HepG2 (cell line): Measurements from ENCODE around the gene SLC11A1. TPM values are rescaled to one million over a fixed set of nuclear protein-coding genes. Genes with fewer than 3 reads are reported as not detected.

Source experiments
- GABPA ChIP-seq, 2 experiments: IDR thresholded peaks; 2 replicates each; pipeline ENCODE4 v1.6.1; 2011 to 2016; ENCODE audit warnings: low read depth in 2 of 2, low read length in 1 of 2, missing biosample characterization in 1 of 2, missing genetic modification characterization in 1 of 2
- HOXA5 ChIP-seq: sonication (generic); formaldehyde crosslinking; IDR thresholded peaks from 2 replicates; pipeline ENCODE4 v1.4.0; 2020; ENCODE audit warnings: missing genetic modification reagents
- ISX ChIP-seq: sonication (generic); formaldehyde crosslinking; conservative IDR thresholded peaks from 2 replicates; pipeline ENCODE4 v1.5.0; 2020; ENCODE audit warnings: missing genetic modification reagents
- KAT8 ChIP-seq: IDR thresholded peaks from 2 replicates; pipeline ENCODE4 v1.6.1; 2016; ENCODE audit warnings: missing genetic modification reagents, missing compliant biosample characterization
- MYNN ChIP-seq: sonication (generic); formaldehyde crosslinking; IDR thresholded peaks from 2 replicates; pipeline ENCODE4 v1.4.0; 2020; ENCODE audit warnings: mild to moderate bottlenecking, low read depth, missing genetic modification reagents
- NCOA2 ChIP-seq: sonication (generic); formaldehyde crosslinking; IDR thresholded peaks from 2 replicates; pipeline ENCODE4 v1.8.0; 2022; ENCODE audit warnings: inconsistent platforms
- POLR2G ChIP-seq: fragments of 200-400 bp; formaldehyde crosslinking; IDR thresholded peaks from 2 replicates; pipeline ENCODE4 v1.6.1; 2018; ENCODE audit warnings: mild to moderate bottlenecking, low read depth, low read length, moderate library complexity
- SRSF1 ChIP-seq: fragments of 200-400 bp; formaldehyde crosslinking; optimal IDR thresholded peaks from 2 replicates; pipeline ENCODE3; 2017; ENCODE audit warnings: mild to moderate bottlenecking, low read depth, low read length, moderate library complexity
- THYN1 ChIP-seq: sonication (generic); formaldehyde crosslinking; IDR thresholded peaks from 2 replicates; pipeline ENCODE4 v1.8.1; 2023; ENCODE audit warnings: low read depth, mild to moderate bottlenecking, moderate library complexity, missing genetic modification reagents, borderline replicate concordance
- ZKSCAN8 ChIP-seq: IDR thresholded peaks from 2 replicates; pipeline ENCODE4 v1.6.1; 2016; ENCODE audit warnings: borderline replicate concordance, missing genetic modification reagents, missing compliant biosample characterization
- ZNF17 ChIP-seq: sonication (generic); formaldehyde crosslinking; IDR thresholded peaks from 2 replicates; pipeline ENCODE4 v1.5.0; 2020; ENCODE audit warnings: mild to moderate bottlenecking, missing genetic modification reagents
- ZNF232 ChIP-seq: sonication (generic); formaldehyde crosslinking; IDR thresholded peaks from 2 replicates; pipeline ENCODE4 v1.4.0; 2020; ENCODE audit warnings: missing genetic modification reagents, borderline replicate concordance
- ZNF782 ChIP-seq: sonication (generic); formaldehyde crosslinking; IDR thresholded peaks from 2 replicates; pipeline ENCODE4 v1.4.0; 2020; ENCODE audit warnings: missing genetic modification reagents, mild to moderate bottlenecking, borderline replicate concordance
- polyA plus RNA-seq, 8 experiments: library from polyadenylated mRNA; depleted of rRNA in 3 of 8; stranded (reverse) in 7 of 8; unstranded in 1 of 8; fragments of >200 nt; fragmentation: Illumina TruSeq in 4 of 8; extraction: Trizol in 4 of 8; gene quantifications; 2 replicates each; pipeline versions ENCODE4 v1.2.1 to v1.2.3, GENCODE V29; 2011 to 2016; ENCODE audit warnings: low read depth in 4 of 8, missing spikeins in 1 of 8, mixed read lengths in 1 of 8; ENCODE audit not compliant: insufficient read depth in 1 of 8
- total RNA-seq, 5 experiments: library from RNA; depleted of rRNA; stranded (reverse); fragments of >200 nt; fragmentation: Illumina TruSeq; extraction: Trizol; gene quantifications; 2 replicates each; pipeline ENCODE4 v1.2.3, GENCODE V29; 2016; ENCODE audit warnings: low read depth in 1 of 5
- TF ChIP-seq, protein P1 (sequence below): sonication (generic); formaldehyde crosslinking; IDR thresholded peaks from 2 replicates; pipeline ENCODE4 v1.9.0; 2021; ENCODE audit warnings: mild to moderate bottlenecking, missing genetic modification reagents
- TF ChIP-seq, protein P2 (sequence below): sonication (generic); formaldehyde crosslinking; IDR thresholded peaks from 2 replicates; pipeline ENCODE4 v1.4.0; 2020; ENCODE audit warnings: missing genetic modification reagents
- TF ChIP-seq, protein P3 (sequence below): sonication (generic); formaldehyde crosslinking; IDR thresholded peaks from 2 replicates; pipeline ENCODE4 v1.4.0; 2020; ENCODE audit warnings: missing genetic modification reagents; ENCODE audit errors: not compliant biosample characterization
- TF ChIP-seq, protein P4 (sequence below): sonication (generic); formaldehyde crosslinking; IDR thresholded peaks from 2 replicates; pipeline ENCODE4 v1.4.0; 2020; ENCODE audit warnings: mild to moderate bottlenecking, missing genetic modification reagents

Gene SLC11A1
- total and polyA plus RNA-seq, 2 of the 13 experiments (the other 11 are each of a cell fraction or from before 2014, with no cell fraction given) = 0.33 to 2.3 TPM

DNA sequence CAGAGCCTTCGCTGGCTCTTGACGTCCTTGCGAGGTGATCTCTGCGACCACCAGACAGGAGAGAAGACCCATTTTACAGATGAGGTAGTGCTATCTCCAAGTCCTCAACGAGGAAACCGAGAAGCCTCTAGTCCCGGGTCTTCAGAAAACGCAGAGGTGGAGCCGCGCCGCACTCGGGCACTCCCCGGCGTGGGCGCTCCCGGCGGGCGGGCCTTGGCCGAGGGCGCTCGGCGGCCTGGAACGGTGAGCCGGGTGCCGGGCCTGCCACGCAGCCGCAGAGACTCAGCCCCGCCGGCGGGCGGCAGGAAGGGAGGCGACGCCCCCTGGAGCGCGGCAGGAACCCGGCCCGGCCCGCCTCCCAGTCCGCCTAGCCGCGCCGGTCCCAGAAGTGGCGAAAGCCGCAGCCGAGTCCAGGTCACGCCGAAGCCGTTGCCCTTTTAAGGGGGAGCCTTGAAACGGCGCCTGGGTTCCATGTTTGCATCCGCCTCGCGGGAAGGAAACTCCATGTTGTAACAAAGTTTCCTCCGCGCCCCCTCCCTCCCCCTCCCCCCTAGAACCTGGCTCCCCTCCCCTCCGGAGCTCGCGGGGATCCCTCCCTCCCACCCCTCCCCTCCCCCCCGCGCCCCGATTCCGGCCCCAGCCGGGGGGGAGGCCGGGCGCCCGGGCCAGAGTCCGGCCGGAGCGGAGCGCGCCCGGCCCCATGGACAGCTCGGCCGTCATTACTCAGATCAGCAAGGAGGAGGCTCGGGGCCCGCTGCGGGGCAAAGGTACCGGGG is 17.5 kb downstream of the SLC11A1 start, which contains the start of gene CTDSP1 (continued):
- TF ChIP-seq, protein P1, sequence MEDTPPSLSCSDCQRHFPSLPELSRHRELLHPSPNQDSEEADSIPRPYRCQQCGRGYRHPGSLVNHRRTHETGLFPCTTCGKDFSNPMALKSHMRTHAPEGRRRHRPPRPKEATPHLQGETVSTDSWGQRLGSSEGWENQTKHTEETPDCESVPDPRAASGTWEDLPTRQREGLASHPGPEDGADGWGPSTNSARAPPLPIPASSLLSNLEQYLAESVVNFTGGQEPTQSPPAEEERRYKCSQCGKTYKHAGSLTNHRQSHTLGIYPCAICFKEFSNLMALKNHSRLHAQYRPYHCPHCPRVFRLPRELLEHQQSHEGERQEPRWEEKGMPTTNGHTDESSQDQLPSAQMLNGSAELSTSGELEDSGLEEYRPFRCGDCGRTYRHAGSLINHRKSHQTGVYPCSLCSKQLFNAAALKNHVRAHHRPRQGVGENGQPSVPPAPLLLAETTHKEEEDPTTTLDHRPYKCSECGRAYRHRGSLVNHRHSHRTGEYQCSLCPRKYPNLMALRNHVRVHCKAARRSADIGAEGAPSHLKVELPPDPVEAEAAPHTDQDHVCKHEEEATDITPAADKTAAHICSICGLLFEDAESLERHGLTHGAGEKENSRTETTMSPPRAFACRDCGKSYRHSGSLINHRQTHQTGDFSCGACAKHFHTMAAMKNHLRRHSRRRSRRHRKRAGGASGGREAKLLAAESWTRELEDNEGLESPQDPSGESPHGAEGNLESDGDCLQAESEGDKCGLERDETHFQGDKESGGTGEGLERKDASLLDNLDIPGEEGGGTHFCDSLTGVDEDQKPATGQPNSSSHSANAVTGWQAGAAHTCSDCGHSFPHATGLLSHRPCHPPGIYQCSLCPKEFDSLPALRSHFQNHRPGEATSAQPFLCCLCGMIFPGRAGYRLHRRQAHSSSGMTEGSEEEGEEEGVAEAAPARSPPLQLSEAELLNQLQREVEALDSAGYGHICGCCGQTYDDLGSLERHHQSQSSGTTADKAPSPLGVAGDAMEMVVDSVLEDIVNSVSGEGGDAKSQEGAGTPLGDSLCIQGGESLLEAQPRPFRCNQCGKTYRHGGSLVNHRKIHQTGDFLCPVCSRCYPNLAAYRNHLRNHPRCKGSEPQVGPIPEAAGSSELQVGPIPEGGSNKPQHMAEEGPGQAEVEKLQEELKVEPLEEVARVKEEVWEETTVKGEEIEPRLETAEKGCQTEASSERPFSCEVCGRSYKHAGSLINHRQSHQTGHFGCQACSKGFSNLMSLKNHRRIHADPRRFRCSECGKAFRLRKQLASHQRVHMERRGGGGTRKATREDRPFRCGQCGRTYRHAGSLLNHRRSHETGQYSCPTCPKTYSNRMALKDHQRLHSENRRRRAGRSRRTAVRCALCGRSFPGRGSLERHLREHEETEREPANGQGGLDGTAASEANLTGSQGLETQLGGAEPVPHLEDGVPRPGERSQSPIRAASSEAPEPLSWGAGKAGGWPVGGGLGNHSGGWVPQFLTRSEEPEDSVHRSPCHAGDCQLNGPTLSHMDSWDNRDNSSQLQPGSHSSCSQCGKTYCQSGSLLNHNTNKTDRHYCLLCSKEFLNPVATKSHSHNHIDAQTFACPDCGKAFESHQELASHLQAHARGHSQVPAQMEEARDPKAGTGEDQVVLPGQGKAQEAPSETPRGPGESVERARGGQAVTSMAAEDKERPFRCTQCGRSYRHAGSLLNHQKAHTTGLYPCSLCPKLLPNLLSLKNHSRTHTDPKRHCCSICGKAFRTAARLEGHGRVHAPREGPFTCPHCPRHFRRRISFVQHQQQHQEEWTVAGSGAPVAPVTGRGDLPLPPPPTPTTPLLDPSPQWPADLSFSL = no peak
- no peak for TF ChIP-seq ZKSCAN8
- no peak for TF ChIP-seq ZNF17 (CRISPR knock-in tag)
- TF ChIP-seq, protein P2, sequence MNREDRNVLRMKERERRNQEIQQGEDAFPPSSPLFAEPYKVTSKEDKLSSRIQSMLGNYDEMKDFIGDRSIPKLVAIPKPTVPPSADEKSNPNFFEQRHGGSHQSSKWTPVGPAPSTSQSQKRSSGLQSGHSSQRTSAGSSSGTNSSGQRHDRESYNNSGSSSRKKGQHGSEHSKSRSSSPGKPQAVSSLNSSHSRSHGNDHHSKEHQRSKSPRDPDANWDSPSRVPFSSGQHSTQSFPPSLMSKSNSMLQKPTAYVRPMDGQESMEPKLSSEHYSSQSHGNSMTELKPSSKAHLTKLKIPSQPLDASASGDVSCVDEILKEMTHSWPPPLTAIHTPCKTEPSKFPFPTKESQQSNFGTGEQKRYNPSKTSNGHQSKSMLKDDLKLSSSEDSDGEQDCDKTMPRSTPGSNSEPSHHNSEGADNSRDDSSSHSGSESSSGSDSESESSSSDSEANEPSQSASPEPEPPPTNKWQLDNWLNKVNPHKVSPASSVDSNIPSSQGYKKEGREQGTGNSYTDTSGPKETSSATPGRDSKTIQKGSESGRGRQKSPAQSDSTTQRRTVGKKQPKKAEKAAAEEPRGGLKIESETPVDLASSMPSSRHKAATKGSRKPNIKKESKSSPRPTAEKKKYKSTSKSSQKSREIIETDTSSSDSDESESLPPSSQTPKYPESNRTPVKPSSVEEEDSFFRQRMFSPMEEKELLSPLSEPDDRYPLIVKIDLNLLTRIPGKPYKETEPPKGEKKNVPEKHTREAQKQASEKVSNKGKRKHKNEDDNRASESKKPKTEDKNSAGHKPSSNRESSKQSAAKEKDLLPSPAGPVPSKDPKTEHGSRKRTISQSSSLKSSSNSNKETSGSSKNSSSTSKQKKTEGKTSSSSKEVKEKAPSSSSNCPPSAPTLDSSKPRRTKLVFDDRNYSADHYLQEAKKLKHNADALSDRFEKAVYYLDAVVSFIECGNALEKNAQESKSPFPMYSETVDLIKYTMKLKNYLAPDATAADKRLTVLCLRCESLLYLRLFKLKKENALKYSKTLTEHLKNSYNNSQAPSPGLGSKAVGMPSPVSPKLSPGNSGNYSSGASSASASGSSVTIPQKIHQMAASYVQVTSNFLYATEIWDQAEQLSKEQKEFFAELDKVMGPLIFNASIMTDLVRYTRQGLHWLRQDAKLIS (CRISPR knock-in tag) = no peak
- TF ChIP-seq POLR2G = peak; percentile 70
- TF ChIP-seq, protein P3, sequence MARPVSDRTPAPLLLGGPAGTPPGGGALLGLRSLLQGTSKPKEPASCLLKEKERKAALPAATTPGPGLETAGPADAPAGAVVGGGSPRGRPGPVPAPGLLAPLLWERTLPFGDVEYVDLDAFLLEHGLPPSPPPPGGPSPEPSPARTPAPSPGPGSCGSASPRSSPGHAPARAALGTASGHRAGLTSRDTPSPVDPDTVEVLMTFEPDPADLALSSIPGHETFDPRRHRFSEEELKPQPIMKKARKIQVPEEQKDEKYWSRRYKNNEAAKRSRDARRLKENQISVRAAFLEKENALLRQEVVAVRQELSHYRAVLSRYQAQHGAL (CRISPR knock-in tag) = peak; percentile 41
- TF ChIP-seq THYN1 (CRISPR knock-in tag) = no peak
- peak; percentile 82 for TF ChIP-seq ISX (CRISPR knock-in tag)
- TF ChIP-seq NCOA2 (CRISPR knock-in tag) = no peak
- TF ChIP-seq HOXA5 (CRISPR knock-in tag) = 0 out of 2 replicates have a peak, but pooled peaks have one; percentile 7
- TF ChIP-seq ZNF232 = peak; percentile 79; the same call in 1 of the 2 replicates
- 0 out of 2 replicates have a peak, but pooled peaks have one; percentile 10 for TF ChIP-seq ZNF782 (CRISPR knock-in tag)
- no peak for TF ChIP-seq GABPA (IDR thresholded peaks at IDR 0.05; ENCODE audit: low read depth, low read length)
- no peak; the same call in 1 of the 2 replicates for TF ChIP-seq GABPA (CRISPR knock-in tag; IDR thresholded peaks at IDR 0.05; ENCODE audit: low read depth)
- peak; percentile 8 for TF ChIP-seq SRSF1
- TF ChIP-seq KAT8 (CRISPR knock-in tag) = peak; percentile 72
- TF ChIP-seq MYNN (CRISPR knock-in tag) = no peak
- TF ChIP-seq, protein P4, sequence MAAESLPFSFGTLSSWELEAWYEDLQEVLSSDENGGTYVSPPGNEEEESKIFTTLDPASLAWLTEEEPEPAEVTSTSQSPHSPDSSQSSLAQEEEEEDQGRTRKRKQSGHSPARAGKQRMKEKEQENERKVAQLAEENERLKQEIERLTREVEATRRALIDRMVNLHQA (CRISPR knock-in tag) = no peak
